LNCAP (cell line): ENCODE data around the gene CEP19.

Experiments used
- CTCF ChIP-seq: fragments of 450-650 bp; IDR thresholded peaks from 2 replicates; pipeline ENCODE4 v1.5.1; 2017; ENCODE audit warnings: mild to moderate bottlenecking

Gene CEP19

GRCh38 chr3:196721097-196721496 lies 9.0 kb upstream of the CEP19 start:
- TF ChIP-seq CTCF: no peak

GRCh38 chr3:196712514-196713413 lies 714 bp upstream of the CEP19 start:
- TF ChIP-seq CTCF: no peak

- no peak for TF ChIP-seq CTCF
Observed at GRCh38 chr3:196708467-196708866, 3.6 kb downstream of the CEP19 start.

- no peak for TF ChIP-seq CTCF
Observed at GRCh38 chr3:196707566-196707965, 4.5 kb downstream of the CEP19 start.

GRCh38 chr3:196706731-196707130 lies 5.3 kb downstream of the CEP19 start:
- TF ChIP-seq CTCF: no peak

GRCh38 chr3:196706327-196706726 lies 5.7 kb downstream of the CEP19 start:
- TF ChIP-seq CTCF: no peak

- TF ChIP-seq CTCF: no peak
Observed at GRCh38 chr3:196700801-196701200, 11.2 kb downstream of the CEP19 start.

- TF ChIP-seq CTCF: no peak
Observed at GRCh38 chr3:196699749-196700148, 12.3 kb downstream of the CEP19 start.
